Measurements from ENCODE around the gene TBL1XR1. TPM values are rescaled to one million over a fixed set of nuclear protein-coding genes. Genes with fewer than 3 reads are reported as not detected.

TBL1XR1 gene
- total RNA-seq, 2 experiments from 2014 or later, result 143 to 214 TPM

DNA sequence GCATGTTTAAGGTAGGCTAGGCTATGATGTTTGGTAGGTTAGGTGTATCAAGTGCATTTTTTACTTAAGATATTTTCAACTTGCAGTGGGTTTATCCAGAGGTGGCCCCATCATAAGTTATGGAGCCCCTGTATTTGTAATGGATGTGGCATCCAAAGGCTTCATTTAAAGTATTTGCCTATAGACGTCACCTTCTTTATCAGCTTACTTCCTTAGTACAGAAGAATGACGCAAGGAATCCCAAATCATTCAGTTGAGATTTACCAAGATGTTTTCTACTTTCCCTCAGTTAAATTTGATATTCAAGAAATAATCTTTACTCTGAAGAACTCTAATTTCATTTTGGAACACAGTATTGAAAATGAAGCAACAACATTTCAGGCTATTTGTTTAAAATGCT is 201.3 kb downstream of the TBL1XR1 start:
- H3K4me3 Mint-ChIP-seq, result no peak overlapping the region
- DNase-seq (no peak), ATAC-seq (no peak)
- peaks cover 9% of the 10 kb centered on the region for H3K36me3 Mint-ChIP-seq
- no peaks in the 10 kb centered on the region for H3K27me3 Mint-ChIP-seq
- CTCF ChIA-PET, result no interaction called here
- H3K9me3 Mint-ChIP-seq (ENCODE audit: low read depth), result peaks cover 7% of the 10 kb centered on the region
- peaks cover 9% of the 10 kb centered on the region for H3K4me1 Mint-ChIP-seq
- H3K27ac Mint-ChIP-seq, result no peak overlapping the region

DNA sequence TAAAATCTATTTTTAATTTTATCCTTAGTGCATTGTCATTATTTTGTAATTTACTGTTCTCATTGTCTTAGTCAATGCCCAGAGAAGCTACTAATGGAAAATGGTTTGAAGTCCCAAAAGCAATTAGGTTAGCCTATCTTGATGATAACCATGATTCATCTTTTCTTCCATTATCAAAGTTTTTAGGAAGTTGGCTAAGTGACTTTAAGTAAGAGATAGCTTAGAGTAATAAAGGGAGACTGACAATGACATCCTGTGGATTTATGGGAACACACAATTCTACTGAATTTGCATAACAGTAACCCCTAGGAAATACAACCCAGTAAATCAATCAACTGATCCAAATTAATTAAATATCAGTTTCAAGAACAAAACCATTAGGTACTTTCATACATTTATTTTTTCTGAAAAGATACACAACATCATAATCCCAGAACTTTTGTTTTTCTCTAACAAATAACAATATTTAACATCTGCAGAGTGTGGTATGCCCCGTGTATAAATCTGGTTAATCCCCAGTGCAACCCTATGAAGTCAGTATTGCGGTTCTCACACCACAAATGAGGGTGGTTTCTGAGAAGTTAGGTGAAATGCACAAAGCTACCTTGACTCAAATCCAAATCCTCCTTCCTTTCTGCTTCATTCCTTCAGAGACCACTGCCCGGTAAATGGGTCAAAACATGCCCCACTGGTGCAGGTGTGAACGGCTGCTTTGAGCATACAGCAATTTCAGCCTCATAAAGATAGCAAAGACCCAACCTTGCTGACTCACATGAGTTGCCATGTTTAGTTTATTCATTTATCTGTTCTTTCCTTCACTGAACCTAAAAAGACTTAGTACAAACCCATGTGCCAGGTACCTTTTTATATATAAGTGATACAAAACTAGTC is 202.1 kb downstream of the TBL1XR1 start:
- no peaks in the 10 kb centered on the region for H3K27me3 Mint-ChIP-seq
- H3K9me3 Mint-ChIP-seq (ENCODE audit: low read depth), result peaks cover 5% of the 10 kb centered on the region
- H3K4me1 Mint-ChIP-seq, result peaks cover 9% of the 10 kb centered on the region
- CTCF ChIA-PET, result no interaction called here
- DNase-seq (peak; percentile 54), ATAC-seq (peak; percentile 45)
- H3K36me3 Mint-ChIP-seq, result peaks cover 2% of the 10 kb centered on the region
- H3K4me3 Mint-ChIP-seq, result no peak overlapping the region
- H3K27ac Mint-ChIP-seq, result no peak overlapping the region

GRCh38 chr3:176994393-176994792 is 202.9 kb downstream of the TBL1XR1 start:
- H3K4me3 Mint-ChIP-seq, result no peak overlapping the region
- ATAC-seq, result no peak
- no peak overlapping the region for H3K27ac Mint-ChIP-seq
- no peaks in the 10 kb centered on the region for H3K27me3 Mint-ChIP-seq
- H3K9me3 Mint-ChIP-seq (ENCODE audit: low read depth), result peaks cover 5% of the 10 kb centered on the region
- H3K4me1 Mint-ChIP-seq, result peaks cover 9% of the 10 kb centered on the region
- CTCF ChIA-PET, result no interaction called here
- H3K36me3 Mint-ChIP-seq, result peaks cover 2% of the 10 kb centered on the region
- no peak for DNase-seq

DNA sequence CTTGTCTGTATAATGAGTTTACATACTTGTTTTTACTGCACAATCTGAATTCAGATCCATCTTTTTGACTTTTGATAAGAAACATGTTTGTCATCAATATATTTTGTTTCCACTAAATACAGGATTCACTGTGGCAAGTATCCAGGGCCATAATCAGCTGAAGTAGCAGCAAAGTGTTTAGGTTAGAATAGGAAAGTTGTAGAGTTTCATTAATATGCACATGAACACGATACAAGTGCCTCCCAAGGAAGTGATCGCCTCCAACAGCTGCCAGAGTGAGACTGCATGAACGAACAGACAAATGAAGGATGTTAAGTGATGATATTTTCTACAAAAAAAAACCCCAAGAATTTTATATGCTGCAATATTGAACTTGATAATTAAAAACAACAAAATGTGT is 204.3 kb downstream of the TBL1XR1 start:
- H3K36me3 Mint-ChIP-seq, result no peaks in the 10 kb centered on the region
- DNase-seq, result no peak
- ATAC-seq, result no peak
- peaks cover 11% of the 10 kb centered on the region for H3K4me1 Mint-ChIP-seq
- no peak overlapping the region for H3K27ac Mint-ChIP-seq
- no peak overlapping the region for H3K4me3 Mint-ChIP-seq
- CTCF ChIA-PET, result no interaction called here
- no peaks in the 10 kb centered on the region for H3K27me3 Mint-ChIP-seq
- peaks cover 5% of the 10 kb centered on the region for H3K9me3 Mint-ChIP-seq (ENCODE audit: low read depth)

DNA sequence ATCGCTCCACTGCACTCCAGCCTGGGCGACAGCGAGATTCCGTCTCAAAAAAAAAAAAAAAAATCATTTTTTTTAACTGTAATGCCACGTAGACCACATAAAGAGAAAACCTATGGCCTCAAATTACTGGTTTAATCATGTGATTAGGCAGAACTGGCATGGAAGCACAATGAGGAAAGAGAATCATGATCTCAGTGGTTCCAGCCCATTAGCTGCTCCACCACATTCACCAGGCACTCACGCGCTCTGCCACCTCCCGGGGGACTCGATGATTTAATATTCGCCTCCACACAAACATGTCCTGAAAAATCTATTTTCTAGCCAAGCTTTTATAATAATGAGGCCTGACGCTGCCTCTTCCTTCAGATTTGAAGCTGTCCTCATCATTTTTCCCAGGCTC is 204.7 kb downstream of the TBL1XR1 start:
- Mint-ChIP-seq H3K4me1 (peaks cover 11% of the 10 kb centered on the region), H3K9me3 (ENCODE audit: low read depth) (peaks cover 5% of the 10 kb centered on the region), H3K27me3 (no peaks in the 10 kb centered on the region), H3K4me3 (no peak overlapping the region), H3K36me3 (no peaks in the 10 kb centered on the region), H3K27ac (no peak overlapping the region)
- CTCF ChIA-PET, result no interaction called here
- no peak for DNase-seq
- no peak for ATAC-seq

GRCh38 chr3:176988795-176989194 is 208.5 kb downstream of the TBL1XR1 start:
- no peak for ATAC-seq
- peaks cover 5% of the 10 kb centered on the region for H3K9me3 Mint-ChIP-seq (ENCODE audit: low read depth)
- DNase-seq, result no peak
- peaks cover 3% of the 10 kb centered on the region for H3K4me1 Mint-ChIP-seq
- no peak overlapping the region for H3K4me3 Mint-ChIP-seq
- H3K27ac Mint-ChIP-seq, result no peak overlapping the region
- H3K27me3 Mint-ChIP-seq, result no peaks in the 10 kb centered on the region
- H3K36me3 Mint-ChIP-seq, result no peaks in the 10 kb centered on the region
- CTCF ChIA-PET, result no interaction called here

DNA sequence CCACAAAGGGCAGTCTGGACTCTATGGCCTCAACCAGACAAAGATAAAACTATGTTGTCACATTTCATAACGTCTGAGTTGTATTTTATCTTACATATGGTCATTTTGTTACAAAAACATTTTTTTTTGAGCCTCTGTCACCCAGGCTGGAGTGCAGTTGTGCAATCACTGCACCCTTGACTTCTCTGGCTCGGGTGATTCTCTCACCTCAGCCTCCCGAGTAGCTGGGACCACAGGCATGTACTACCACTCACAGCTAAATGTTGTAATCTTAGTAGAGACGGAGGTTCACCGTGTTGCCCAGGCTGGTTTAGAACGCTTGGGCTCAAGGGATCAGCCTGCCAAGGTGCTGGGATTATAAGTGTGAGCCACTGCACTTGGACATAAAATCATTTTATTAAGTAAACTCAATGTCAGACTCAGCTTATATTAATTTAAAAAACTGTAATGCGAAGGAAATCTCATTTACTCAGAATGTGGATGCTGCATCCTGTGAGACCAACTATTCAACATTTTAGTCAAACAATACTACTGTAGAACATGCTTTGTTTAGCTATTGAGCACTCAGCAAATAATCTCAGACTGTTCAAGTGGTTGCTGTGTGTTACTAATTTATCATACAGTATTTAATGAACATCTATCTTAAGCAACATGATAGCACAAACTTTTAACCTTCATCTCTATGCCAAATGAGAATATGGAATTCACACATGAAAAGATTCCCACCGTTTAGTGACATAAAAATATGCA is 209.2 kb downstream of the TBL1XR1 start:
- H3K36me3 Mint-ChIP-seq, result no peaks in the 10 kb centered on the region
- H3K27ac Mint-ChIP-seq, result no peak overlapping the region
- DNase-seq, result no peak
- CTCF ChIA-PET, result no interaction called here
- H3K27me3 Mint-ChIP-seq, result no peaks in the 10 kb centered on the region
- no peak for ATAC-seq
- no peak overlapping the region for H3K4me3 Mint-ChIP-seq
- peaks cover 3% of the 10 kb centered on the region for H3K4me1 Mint-ChIP-seq
- H3K9me3 Mint-ChIP-seq (ENCODE audit: low read depth), result peaks cover 6% of the 10 kb centered on the region

DNA sequence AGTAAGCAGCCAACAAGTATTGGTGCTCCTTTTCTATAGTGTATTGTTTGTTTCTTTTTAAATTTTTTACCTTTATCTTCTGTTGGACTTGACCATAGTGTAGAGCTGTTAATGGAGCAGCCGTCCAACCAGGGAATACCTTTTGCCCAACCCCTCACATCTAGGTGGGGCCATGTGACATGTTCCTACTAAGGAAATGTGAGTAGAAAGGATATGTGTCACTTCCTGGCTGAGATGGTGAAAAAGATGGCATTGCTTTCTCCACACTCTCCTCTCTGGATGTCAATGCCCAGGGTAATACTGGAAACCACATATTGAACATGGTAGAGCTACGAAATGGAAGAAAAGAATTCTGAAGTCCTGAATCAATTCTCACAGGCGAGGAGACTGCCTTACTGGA is 218.8 kb downstream of the TBL1XR1 start:
- Mint-ChIP-seq H3K27ac (no peak overlapping the region), H3K4me3 (no peak overlapping the region), H3K9me3 (ENCODE audit: low read depth) (peaks cover 8% of the 10 kb centered on the region), H3K36me3 (peaks cover 2% of the 10 kb centered on the region), H3K4me1 (peaks cover 3% of the 10 kb centered on the region), H3K27me3 (no peaks in the 10 kb centered on the region)
- DNase-seq (no peak), ATAC-seq (no peak)
- CTCF ChIA-PET, result no interaction called here

DNA sequence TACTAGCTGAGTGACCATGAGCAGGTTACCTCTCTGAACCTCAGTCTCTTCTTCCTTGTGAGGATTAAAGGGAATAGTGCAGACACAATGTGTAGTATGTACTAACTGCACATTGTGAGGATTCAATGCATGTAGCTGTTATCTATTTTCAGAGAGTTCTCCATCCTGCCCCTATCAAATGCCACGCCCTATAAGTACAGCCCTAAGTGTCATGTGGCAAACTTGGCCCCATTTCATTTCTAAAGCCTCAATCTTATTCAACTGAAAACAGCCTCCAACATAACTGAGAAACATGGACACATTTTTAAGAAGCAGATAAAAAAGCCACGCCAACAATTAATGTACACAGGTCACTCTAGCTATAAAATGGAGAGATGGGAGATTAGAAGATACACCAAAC is 220.0 kb downstream of the TBL1XR1 start:
- ATAC-seq (no peak), DNase-seq (no peak)
- no peaks in the 10 kb centered on the region for H3K27me3 Mint-ChIP-seq
- H3K4me1 Mint-ChIP-seq, result peaks cover 3% of the 10 kb centered on the region
- CTCF ChIA-PET, result no interaction called here
- no peak overlapping the region for H3K27ac Mint-ChIP-seq
- H3K36me3 Mint-ChIP-seq, result peaks cover 2% of the 10 kb centered on the region
- H3K4me3 Mint-ChIP-seq, result no peak overlapping the region
- H3K9me3 Mint-ChIP-seq (ENCODE audit: low read depth), result peaks cover 5% of the 10 kb centered on the region

GRCh38 chr3:176976586-176976985 is 220.7 kb downstream of the TBL1XR1 start:
- Mint-ChIP-seq H3K4me3 (no peak overlapping the region), H3K4me1 (peaks cover 8% of the 10 kb centered on the region), H3K36me3 (peaks cover 4% of the 10 kb centered on the region), H3K27ac (no peak overlapping the region), H3K27me3 (no peaks in the 10 kb centered on the region), H3K9me3 (ENCODE audit: low read depth) (peaks cover 5% of the 10 kb centered on the region)
- ATAC-seq (no peak), DNase-seq (no peak)
- CTCF ChIA-PET, result no interaction called here

DNA sequence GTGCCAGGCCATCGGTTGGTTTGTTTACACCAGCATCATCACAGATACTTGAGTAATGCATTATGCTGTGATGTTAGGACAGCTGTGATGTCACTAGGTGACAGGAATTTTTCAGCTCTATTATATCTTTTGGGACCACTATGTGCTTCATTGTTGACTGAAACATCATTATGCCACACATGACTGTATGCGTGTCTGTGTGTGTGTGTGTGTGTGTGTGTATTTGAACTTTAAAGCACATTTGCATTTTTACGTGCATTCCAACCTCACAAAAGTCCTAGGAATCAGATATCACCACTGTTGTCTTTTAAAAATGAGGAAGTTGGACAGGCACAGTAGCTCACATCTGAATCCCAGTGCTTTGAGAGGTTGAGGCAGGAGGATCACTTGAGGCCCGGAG is 223.0 kb downstream of the TBL1XR1 start:
- H3K27me3 Mint-ChIP-seq, result no peaks in the 10 kb centered on the region
- DNase-seq (no peak), ATAC-seq (no peak)
- H3K27ac Mint-ChIP-seq, result no peak overlapping the region
- H3K4me3 Mint-ChIP-seq, result no peak overlapping the region
- peaks cover 11% of the 10 kb centered on the region for H3K4me1 Mint-ChIP-seq
- H3K9me3 Mint-ChIP-seq (ENCODE audit: low read depth), result no peaks in the 10 kb centered on the region
- CTCF ChIA-PET, result no interaction called here
- H3K36me3 Mint-ChIP-seq, result peaks cover 2% of the 10 kb centered on the region

GRCh38 chr3:176971613-176972174 is 225.6 kb downstream of the TBL1XR1 start:
- Mint-ChIP-seq H3K4me3 (no peak overlapping the region), H3K4me1 (peaks cover 8% of the 10 kb centered on the region), H3K9me3 (ENCODE audit: low read depth) (no peaks in the 10 kb centered on the region), H3K27me3 (no peaks in the 10 kb centered on the region), H3K27ac (peak overlapping the region; percentile 78), H3K36me3 (peaks cover 2% of the 10 kb centered on the region)
- peak; percentile 53 for DNase-seq
- peak; percentile 91 for ATAC-seq
- CTCF ChIA-PET, result no interaction called here

DNA sequence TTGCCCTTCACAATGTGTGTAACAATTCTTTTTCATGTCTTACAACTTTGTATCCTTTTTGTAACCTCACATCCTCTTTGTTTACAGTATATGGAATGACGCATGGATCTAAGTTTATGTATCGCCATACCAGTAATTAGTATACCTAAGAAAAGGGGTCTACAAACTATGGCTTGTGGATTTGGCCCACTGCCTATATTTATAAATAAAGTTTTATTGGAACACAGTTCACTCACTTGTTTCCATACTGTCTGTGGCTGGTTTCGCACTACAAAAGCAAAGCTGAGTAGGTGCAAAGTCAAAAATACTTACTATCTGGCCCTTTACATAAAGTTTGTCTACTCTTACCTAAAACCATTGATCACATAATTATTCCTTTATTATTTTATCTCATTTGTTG is 226.5 kb downstream of the TBL1XR1 start:
- no peak for DNase-seq
- Mint-ChIP-seq H3K27me3 (no peaks in the 10 kb centered on the region), H3K4me3 (no peak overlapping the region), H3K9me3 (ENCODE audit: low read depth) (no peaks in the 10 kb centered on the region), H3K27ac (no peak overlapping the region), H3K4me1 (peaks cover 8% of the 10 kb centered on the region), H3K36me3 (peaks cover 2% of the 10 kb centered on the region)
- CTCF ChIA-PET, result no interaction called here
- ATAC-seq, result no peak

DNA sequence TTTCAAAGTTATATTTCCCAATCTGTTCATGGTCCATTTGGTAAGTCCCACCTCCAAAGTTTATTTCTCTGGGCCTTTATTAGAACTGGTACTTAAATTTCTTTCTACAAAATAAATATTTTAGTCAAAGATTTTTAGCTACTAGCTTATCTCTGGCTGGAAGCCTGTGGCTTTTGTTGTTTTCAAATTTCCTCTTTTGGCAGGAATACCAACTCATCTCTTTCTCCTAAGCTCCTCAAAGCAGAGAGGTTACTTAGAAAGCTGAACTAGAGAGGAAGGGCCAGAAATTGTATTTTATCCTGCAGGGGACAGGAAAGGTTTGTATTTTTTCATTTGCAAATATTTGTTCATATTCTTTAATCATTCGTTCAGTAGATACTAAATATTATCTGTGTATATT is 227.8 kb downstream of the TBL1XR1 start:
- no peaks in the 10 kb centered on the region for H3K9me3 Mint-ChIP-seq (ENCODE audit: low read depth)
- H3K4me3 Mint-ChIP-seq, result no peak overlapping the region
- no peak for ATAC-seq
- CTCF ChIA-PET, result no interaction called here
- H3K27ac Mint-ChIP-seq, result no peak overlapping the region
- H3K36me3 Mint-ChIP-seq, result peaks cover 2% of the 10 kb centered on the region
- no peak for DNase-seq
- no peaks in the 10 kb centered on the region for H3K27me3 Mint-ChIP-seq
- peaks cover 8% of the 10 kb centered on the region for H3K4me1 Mint-ChIP-seq

Data from activated CD8-positive, alpha-beta memory T cell treated with anti-CD3 and anti-CD28 coated beads, Interleukin-2, amount 10 ng/mL, durations not matched to agents 7 days and 5 days (primary cell).